ENCODE data around the gene IQSEC1.
A peak's percentile ranks its signal among the peaks of the same experiment; 100 is the strongest.

The IQSEC1 gene

GRCh38 chr3:13073326-13074005 lies at the start of gene IQSEC1:
Gene IQSEC1 (minus strand): TSS chr3:13073429. CDS start chr3:13073014, 415 bp downstream.
- peak within 1 kb of the TSS; percentile 65 for H3K4me3 ChIP-seq
- TF ChIP-seq CTCF (IDR thresholded peaks at IDR 0.05) = no peak
- no peak for DNase-seq (ENCODE audit: low spot score)
- H3K27ac ChIP-seq = peak within 1 kb of the TSS; percentile 54 to 62

GRCh38 chr3:13122081-13123012 lies 49.1 kb upstream of the IQSEC1 start:
- Histone ChIP-seq H3K27ac (no peak overlapping the region), H3K4me3 (no peak overlapping the region)
- TF ChIP-seq CTCF (IDR thresholded peaks at IDR 0.05) = no peak
- DNase-seq (ENCODE audit: low spot score) = no peak

- no peak overlapping the region for H3K27ac ChIP-seq
- DNase-seq (ENCODE audit: low spot score) = no peak
- TF ChIP-seq CTCF (IDR thresholded peaks at IDR 0.05) = no peak
- no peak overlapping the region for H3K4me3 ChIP-seq
These were observed 48.3 kb upstream of the IQSEC1 start for GRCh38 chr3:13121553-13122001.

GRCh38 chr3:13120928-13121552 lies 47.8 kb upstream of the IQSEC1 start:
- no peak for DNase-seq (ENCODE audit: low spot score)
- H3K4me3 ChIP-seq = no peak overlapping the region

GRCh38 chr3:13120289-13120927 lies 47.2 kb upstream of the IQSEC1 start:
- TF ChIP-seq CTCF (IDR thresholded peaks at IDR 0.05) = no peak
- DNase-seq (ENCODE audit: low spot score) = no peak
- H3K27ac ChIP-seq = no peak overlapping the region

More at GRCh38 chr3:13120928-13121552, 47.8 kb upstream of the IQSEC1 start:
- H3K27ac ChIP-seq = no peak overlapping the region
- TF ChIP-seq CTCF (IDR thresholded peaks at IDR 0.05) = no peak

GRCh38 chr3:13119471-13120220 lies 46.4 kb upstream of the IQSEC1 start:
- Histone ChIP-seq H3K4me3 (no peak overlapping the region), H3K27ac (no peak overlapping the region)
- DNase-seq (ENCODE audit: low spot score) = no peak
- no peak for TF ChIP-seq CTCF (IDR thresholded peaks at IDR 0.05)

More at GRCh38 chr3:13120289-13120927, 47.2 kb upstream of the IQSEC1 start:
- no peak overlapping the region for H3K4me3 ChIP-seq

Measured in coronary artery (tissue), 2 donors.